H1 (cell line): ENCODE results near the gene TMX3.

Experiments
- BRCA1 ChIP-seq: IDR thresholded peaks from 2 replicates; pipeline ENCODE4 v1.6.1; 2012; ENCODE audit warnings: low read depth, low read length, improper control_type of control experiment
- CHD1 ChIP-seq: IDR thresholded peaks from 2 replicates; pipeline ENCODE4 v1.6.1; 2012; ENCODE audit warnings: low read depth, low read length, improper control_type of control experiment
- EZH2 ChIP-seq: fragments of 200-600 bp; sonication (generic); IDR thresholded peaks from 2 replicates; pipeline ENCODE4 v1.7.1; 2012; ENCODE audit warnings: low read depth, mild to moderate bottlenecking, moderate library complexity, low read length, inconsistent platforms; ENCODE audit not compliant: severe bottlenecking
- NANOG ChIP-seq: IDR thresholded peaks from 2 replicates; pipeline ENCODE4 v1.6.1; 2011; ENCODE audit warnings: low read length, low read depth, mild to moderate bottlenecking, inconsistent platforms; ENCODE audit not compliant: insufficient read depth, poor library complexity, severe bottlenecking
- NRF1 ChIP-seq: IDR thresholded peaks from 2 replicates; pipeline ENCODE4 v1.6.1; 2011; ENCODE audit warnings: mild to moderate bottlenecking, low read depth, low read length, improper control_type of control experiment
- POLR2A ChIP-seq, 2 experiments: IDR thresholded peaks; 1 replicate in 1 of 2; 2 replicates in 1 of 2; pipeline ENCODE4 v1.6.1; 2011; ENCODE audit warnings: low read depth in 2 of 2, low read length in 2 of 2, mild to moderate bottlenecking in 2 of 2; ENCODE audit errors: control extremely low read depth in 1 of 2
- POLR2AphosphoS5 ChIP-seq: IDR thresholded peaks from 2 replicates; pipeline ENCODE4 v1.6.1; 2011; ENCODE audit warnings: low read depth, low read length
- RAD21 ChIP-seq, 2 experiments: IDR thresholded peaks in 1 of 2; conservative IDR thresholded peaks in 1 of 2; 2 replicates each; pipeline ENCODE4 v1.6.1; 2011; ENCODE audit warnings: low read depth in 2 of 2, low read length in 2 of 2, improper control_type of control experiment in 1 of 2, inconsistent platforms in 1 of 2, mild to moderate bottlenecking in 1 of 2, moderate library complexity in 1 of 2
- RXRA ChIP-seq: IDR thresholded peaks from 2 replicates; pipeline ENCODE4 v1.6.1; 2011; ENCODE audit warnings: low read depth, mild to moderate bottlenecking, low read length, moderate library complexity; ENCODE audit not compliant: insufficient read depth
- SIX5 ChIP-seq: IDR thresholded peaks from 2 replicates; pipeline ENCODE4 v1.6.1; 2011; ENCODE audit warnings: mild to moderate bottlenecking, low read depth, low read length
- SUZ12 ChIP-seq: fragments of 200-600 bp; sonication (generic); IDR thresholded peaks from 2 replicates; pipeline ENCODE4 v1.6.1; 2012; ENCODE audit warnings: mild to moderate bottlenecking, inconsistent platforms, low read length, moderate library complexity, mixed read lengths
- TF ChIP-seq, protein P1 (sequence below), 3 experiments: IDR thresholded peaks; 1 replicate in 2 of 3; 2 replicates in 1 of 3; pipeline versions ENCODE4 v1.5.1 to v1.6.1; 2011; ENCODE audit warnings: low read length in 3 of 3, mild to moderate bottlenecking in 3 of 3, inconsistent platforms in 2 of 3, low read depth in 1 of 3, moderate library complexity in 1 of 3; ENCODE audit not compliant: insufficient read depth in 1 of 3; ENCODE audit errors: control extremely low read depth in 1 of 3

- TF ChIP-seq, protein P1, sequence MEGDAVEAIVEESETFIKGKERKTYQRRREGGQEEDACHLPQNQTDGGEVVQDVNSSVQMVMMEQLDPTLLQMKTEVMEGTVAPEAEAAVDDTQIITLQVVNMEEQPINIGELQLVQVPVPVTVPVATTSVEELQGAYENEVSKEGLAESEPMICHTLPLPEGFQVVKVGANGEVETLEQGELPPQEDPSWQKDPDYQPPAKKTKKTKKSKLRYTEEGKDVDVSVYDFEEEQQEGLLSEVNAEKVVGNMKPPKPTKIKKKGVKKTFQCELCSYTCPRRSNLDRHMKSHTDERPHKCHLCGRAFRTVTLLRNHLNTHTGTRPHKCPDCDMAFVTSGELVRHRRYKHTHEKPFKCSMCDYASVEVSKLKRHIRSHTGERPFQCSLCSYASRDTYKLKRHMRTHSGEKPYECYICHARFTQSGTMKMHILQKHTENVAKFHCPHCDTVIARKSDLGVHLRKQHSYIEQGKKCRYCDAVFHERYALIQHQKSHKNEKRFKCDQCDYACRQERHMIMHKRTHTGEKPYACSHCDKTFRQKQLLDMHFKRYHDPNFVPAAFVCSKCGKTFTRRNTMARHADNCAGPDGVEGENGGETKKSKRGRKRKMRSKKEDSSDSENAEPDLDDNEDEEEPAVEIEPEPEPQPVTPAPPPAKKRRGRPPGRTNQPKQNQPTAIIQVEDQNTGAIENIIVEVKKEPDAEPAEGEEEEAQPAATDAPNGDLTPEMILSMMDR (IDR thresholded peaks at IDR 0.05; ENCODE audit: control extremely low read depth in 1 of 3, insufficient read depth in 1 of 3, low read depth in 1 of 3, low read length in 3 of 3): peak in 2 of 3 experiments; percentile 54 to 78; a peak in 3 of 4 replicates
- TF ChIP-seq RXRA: no peak
- TF ChIP-seq EZH2: no peak
- TF ChIP-seq RAD21 (IDR thresholded peaks at IDR 0.05 in 1 of 2, conservative IDR thresholded peaks at IDR 0.05 in 1 of 2; ENCODE audit: low read depth in 2 of 2, low read length in 2 of 2): peak; percentile 86 to 87
- no peak for TF ChIP-seq SIX5
- TF ChIP-seq SUZ12: no peak
- TF ChIP-seq POLR2AphosphoS5: no peak
- TF ChIP-seq POLR2A (IDR thresholded peaks at IDR 0.05; ENCODE audit: control extremely low read depth in 1 of 2, low read depth in 2 of 2, low read length in 2 of 2): no peak
- no peak for TF ChIP-seq NRF1
- TF ChIP-seq CHD1: no peak
- TF ChIP-seq NANOG: no peak
- TF ChIP-seq BRCA1: no peak
Measured at GRCh38 chr18:68735483-68736343, 20.8 kb upstream of the TMX3 start.
